ENCODE data around the gene ZBED5. TPM values are rescaled to one million over a fixed set of nuclear protein-coding genes. Genes with fewer than 3 reads are reported as not detected.

ZBED5 gene
- total and polyA plus RNA-seq, 9 of the 15 experiments (the other 6 are each of a cell fraction or from before 2014, with no cell fraction given) = 12.4 to 70.7 (median 26.8) TPM

GRCh38 chr11:10862446-10862845 is 4.6 kb upstream of the ZBED5 start:
- H3K9me1 ChIP-seq (ENCODE audit: control insufficient read depth, insufficient read depth, low read length) = no peaks in the 10 kb centered on the region
- FAIRE-seq (no peak), ATAC-seq (no peak), DNase-seq (ENCODE audit: extremely low read depth in 1 of 4, low spot score in 3 of 4) (no peak)
- H3K27ac ChIP-seq (ENCODE audit: extremely low read depth, low read depth, low read length) = no peak overlapping the region
- no peak overlapping the region for H3K4me2 ChIP-seq (ENCODE audit: insufficient read depth, low read length)
- ChIA-PET CTCF (ENCODE audit: low intra/inter-chr PET ratio) (no interaction called here), POLR2A (no interaction called here)
- no TSS peak for BruUV-seq (replicated peaks)
- TF ChIP-seq KLF6 (CRISPR knock-in tag; IDR thresholded peaks at IDR 0.05; ENCODE audit: borderline replicate concordance) (no peak), ZNF354B (CRISPR knock-in tag; IDR thresholded peaks at IDR 0.05) (no peak), CEBPZ (IDR thresholded peaks at IDR 0.05; ENCODE audit: borderline replicate concordance, low read depth, low read length) (no peak), ZNF644 (tag; IDR thresholded peaks at IDR 0.05; ENCODE audit: low read depth) (no peak), SIX5 (IDR thresholded peaks at IDR 0.05; ENCODE audit: borderline replicate concordance in 1 of 2, insufficient read depth in 1 of 2, low read depth in 1 of 2, low read length in 2 of 2) (no peak), SMAD4 (CRISPR knock-in tag; conservative IDR thresholded peaks at IDR 0.05) (no peak), RBFOX2 (IDR thresholded peaks at IDR 0.05; ENCODE audit: low read depth, low read length) (no peak), ZNF311 (CRISPR knock-in tag; IDR thresholded peaks at IDR 0.05) (no peak), FOXJ3 (CRISPR knock-in tag; IDR thresholded peaks at IDR 0.05) (no peak), ELK3 (CRISPR knock-in tag; IDR thresholded peaks at IDR 0.05) (no peak), TCF3 (CRISPR knock-in tag; IDR thresholded peaks at IDR 0.05) (no peak), GATAD2B (IDR thresholded peaks at IDR 0.05; ENCODE audit: borderline replicate concordance) (no peak), E2F1 (CRISPR knock-in tag; IDR thresholded peaks at IDR 0.05) (no peak)
- H3K27me3 ChIP-seq (ENCODE audit: control insufficient read depth in 2 of 2, insufficient read depth in 2 of 2, low read length in 2 of 2) = no peaks in the 10 kb centered on the region
- H3K9ac ChIP-seq (ENCODE audit: insufficient read depth in 1 of 2, low read depth in 2 of 2, low read length in 2 of 2) = no peak overlapping the region
- intact Hi-C loops (cut with micrococcal nuclease) (no loop called here), in situ Hi-C loops (cut with MboI) (no loop called here)
- H3K36me3 ChIP-seq (ENCODE audit: control insufficient read depth, insufficient read depth, low read length) = no peaks in the 10 kb centered on the region
- H3K4me3 ChIP-seq = no peak overlapping the region
- peaks cover 0 to 9% of the 10 kb centered on the region in 2 experiments; a peak in 3 of 5 replicates for H3K4me1 ChIP-seq (replicated peaks in 1 of 2; ENCODE audit: control insufficient read depth in 2 of 2, insufficient read depth in 2 of 2, low read length in 2 of 2)
- WGBS (ENCODE audit: insufficient coverage, low coverage, missing lambda C conversion rate) = 24% methylated on average over 1 of the region's 1 CpG
- peaks cover 15% of the 10 kb centered on the region for H3K79me2 ChIP-seq (ENCODE audit: control insufficient read depth, insufficient read depth, low read length)
- H4K20me1 ChIP-seq (replicated peaks; ENCODE audit: control insufficient read depth, insufficient read depth, low read length) = no peaks in the 10 kb centered on the region
- H2AFZ ChIP-seq (ENCODE audit: low read depth, low read length) = no peak overlapping the region
- H3K9me3 ChIP-seq (replicated peaks; ENCODE audit: control insufficient read depth, insufficient read depth, low read depth, low read length) = no peaks in the 10 kb centered on the region
